A673 (cell line): ENCODE results near the gene EPB41.

Experiments used
- EZH2 ChIP-seq: fragments of 200-600 bp; sonication (generic); IDR thresholded peaks from 2 replicates; pipeline ENCODE4 v1.6.1; 2017; ENCODE audit warnings: borderline replicate concordance, low read depth, mild to moderate bottlenecking, mixed read lengths, antibody characterized with exemption, low read length; ENCODE audit not compliant: poor library complexity, severe bottlenecking
- TF ChIP-seq, protein P1 (sequence below): fragments of 300-800, 200-600 bp; sonication (generic); conservative IDR thresholded peaks from 2 replicates; pipeline ENCODE4 v1.5.1; 2017; ENCODE audit warnings: low read depth, mild to moderate bottlenecking, antibody characterized with exemption, low read length, moderate library complexity, mixed read lengths

DNA sequence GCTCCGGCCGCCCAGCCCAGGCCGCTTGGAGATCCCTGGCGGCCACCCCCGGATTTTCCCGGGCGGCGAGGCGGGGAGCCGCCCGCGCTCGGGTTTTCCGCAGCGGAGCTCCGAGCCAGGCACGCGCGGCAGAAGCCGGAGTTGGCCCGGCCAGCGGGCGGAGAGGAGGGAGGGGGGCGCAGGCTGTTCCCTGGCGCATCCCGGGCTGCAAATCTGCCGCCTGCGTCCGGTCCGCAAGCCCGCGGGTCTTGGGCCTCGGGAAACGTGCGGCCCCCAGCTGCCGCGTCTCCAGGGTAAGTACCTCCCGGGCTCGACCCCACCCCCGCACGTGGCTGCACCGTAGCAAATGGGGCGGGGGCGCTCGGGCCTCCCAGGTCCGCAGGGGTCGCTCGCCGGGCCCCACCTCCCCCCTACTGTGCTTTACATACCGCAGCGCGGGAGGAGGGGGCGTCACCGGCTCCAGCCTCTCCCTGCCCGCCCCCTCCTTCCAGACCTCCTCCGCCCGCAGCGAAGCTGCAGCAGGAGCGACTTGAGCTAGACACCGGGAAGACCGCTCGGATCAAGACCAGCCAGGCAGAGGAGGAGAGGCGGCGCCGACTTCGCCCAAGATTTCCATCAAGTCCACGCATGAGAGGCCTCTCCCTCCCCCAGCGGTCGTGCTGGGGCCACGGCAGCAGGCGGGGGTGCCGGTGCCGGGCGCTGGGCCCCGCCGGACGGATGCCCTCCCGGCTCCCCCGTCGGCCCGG, 207.7 kb downstream of the EPB41 start:
- TF ChIP-seq, protein P1, sequence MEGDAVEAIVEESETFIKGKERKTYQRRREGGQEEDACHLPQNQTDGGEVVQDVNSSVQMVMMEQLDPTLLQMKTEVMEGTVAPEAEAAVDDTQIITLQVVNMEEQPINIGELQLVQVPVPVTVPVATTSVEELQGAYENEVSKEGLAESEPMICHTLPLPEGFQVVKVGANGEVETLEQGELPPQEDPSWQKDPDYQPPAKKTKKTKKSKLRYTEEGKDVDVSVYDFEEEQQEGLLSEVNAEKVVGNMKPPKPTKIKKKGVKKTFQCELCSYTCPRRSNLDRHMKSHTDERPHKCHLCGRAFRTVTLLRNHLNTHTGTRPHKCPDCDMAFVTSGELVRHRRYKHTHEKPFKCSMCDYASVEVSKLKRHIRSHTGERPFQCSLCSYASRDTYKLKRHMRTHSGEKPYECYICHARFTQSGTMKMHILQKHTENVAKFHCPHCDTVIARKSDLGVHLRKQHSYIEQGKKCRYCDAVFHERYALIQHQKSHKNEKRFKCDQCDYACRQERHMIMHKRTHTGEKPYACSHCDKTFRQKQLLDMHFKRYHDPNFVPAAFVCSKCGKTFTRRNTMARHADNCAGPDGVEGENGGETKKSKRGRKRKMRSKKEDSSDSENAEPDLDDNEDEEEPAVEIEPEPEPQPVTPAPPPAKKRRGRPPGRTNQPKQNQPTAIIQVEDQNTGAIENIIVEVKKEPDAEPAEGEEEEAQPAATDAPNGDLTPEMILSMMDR: no peak
- no peak for TF ChIP-seq EZH2
